Germinal center (tissue), 1 donor: Measurements from ENCODE around the gene KRTAP4-6.
"Not testable (repeated sequence)": the region's sequence is repeated elsewhere in the genome, so short reads cannot be mapped to it uniquely, and the experiment has no call there.

Experiments
- DNase-seq: peaks from one replicate; pipeline ENCODE4 v3.0.0; 2012; ENCODE audit warnings: mixed read lengths, low spot score

Gene KRTAP4-6

DNA sequence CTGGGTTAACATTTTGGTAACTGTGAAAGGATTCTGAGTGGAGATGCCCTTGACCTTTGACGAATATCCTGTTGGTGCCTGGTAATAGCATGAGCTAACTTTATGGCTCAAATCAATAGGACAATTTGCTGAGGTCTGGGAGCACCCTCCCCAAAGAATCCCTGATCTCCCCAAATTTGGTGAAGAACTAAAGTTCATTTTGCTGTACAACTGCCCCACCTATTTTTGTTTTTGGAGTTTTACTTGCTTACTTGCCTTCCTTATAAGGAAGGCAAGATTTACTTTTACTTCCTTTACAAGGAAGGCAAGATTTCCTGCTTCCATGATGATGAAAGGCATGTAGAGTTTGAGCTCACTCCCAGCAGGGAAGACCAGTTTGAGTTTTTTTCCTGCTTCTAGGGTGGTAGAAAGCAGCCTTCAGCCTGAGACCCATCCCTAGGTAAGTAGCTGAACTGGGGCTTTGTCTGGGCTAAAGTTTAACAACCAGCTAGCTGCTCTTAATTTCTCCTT, 32.3 kb downstream of the KRTAP4-6 start:
- no peak for DNase-seq

DNA sequence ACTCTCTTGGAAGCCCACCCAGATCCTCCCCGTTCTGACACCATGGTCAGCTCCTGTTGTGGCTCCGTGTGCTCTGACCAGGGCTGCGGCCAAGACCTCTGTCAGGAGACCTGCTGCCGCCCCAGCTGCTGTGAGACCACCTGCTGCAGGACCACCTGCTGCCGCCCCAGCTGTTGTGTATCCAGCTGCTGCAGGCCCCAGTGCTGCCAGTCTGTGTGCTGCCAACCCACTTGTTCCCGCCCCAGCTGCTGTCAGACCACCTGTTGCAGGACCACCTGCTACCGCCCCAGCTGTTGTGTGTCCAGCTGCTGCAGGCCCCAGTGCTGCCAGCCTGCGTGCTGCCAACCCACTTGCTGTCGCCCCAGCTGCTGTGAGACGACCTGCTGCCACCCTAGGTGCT, 35.0 kb downstream of the KRTAP4-6 start, which contains the start of gene KRTAP4-9:
TSS of gene KRTAP4-9 (plus strand) at position 43 of the 400 bp plus-strand sequence. CDS start at position 43, 0 bp downstream.
- DNase-seq: not testable (repeated sequence)

DNA sequence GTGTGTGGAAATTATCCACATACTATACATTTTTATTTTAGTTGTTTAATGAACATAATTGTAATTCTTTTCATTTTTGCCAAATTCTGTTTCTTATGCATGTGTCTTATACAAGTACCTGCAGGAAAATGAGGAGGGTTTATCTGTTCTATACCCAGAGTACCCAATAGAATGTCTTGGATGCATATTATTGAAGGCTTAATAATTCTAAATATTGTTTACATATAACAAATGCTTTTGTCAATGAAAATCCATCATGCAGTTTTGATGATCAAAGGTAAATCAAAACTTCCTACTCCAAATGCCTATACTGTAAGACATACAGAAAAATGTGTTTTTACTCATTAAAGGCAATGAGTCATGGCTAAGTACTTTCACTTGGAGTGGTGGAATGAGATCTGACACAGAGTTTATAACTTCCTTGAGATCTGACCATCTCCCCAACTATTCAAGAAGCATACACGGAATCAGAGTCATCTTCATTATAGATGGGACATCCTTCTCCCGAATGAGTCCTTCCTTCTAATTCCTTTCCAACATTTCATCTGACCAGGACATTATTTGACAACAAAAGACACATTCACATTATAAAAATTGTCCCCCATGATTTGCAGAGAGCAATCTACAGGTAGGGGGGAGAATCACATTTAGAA, 35.8 kb downstream of the KRTAP4-6 start:
- not testable (repeated sequence) for DNase-seq

DNA sequence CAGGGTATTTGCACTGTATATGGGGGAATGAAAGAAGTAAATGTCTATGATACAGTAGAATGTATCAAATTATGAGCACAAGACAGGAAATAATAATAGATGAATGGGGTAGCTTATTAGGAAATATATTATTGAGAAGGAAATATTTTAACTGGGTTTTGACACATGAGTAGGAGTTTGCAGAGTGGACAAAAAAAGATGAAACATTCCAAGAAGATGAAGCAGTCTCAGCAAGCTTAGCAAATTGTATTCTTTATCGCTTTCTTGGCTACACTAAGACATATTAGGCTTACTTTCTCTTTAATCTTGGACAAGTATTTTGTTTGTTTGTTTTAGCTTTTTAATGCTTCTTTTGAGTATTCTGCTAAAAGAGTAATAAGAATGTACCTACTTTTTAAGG, 36.4 kb downstream of the KRTAP4-6 start:
- DNase-seq: no peak

DNA sequence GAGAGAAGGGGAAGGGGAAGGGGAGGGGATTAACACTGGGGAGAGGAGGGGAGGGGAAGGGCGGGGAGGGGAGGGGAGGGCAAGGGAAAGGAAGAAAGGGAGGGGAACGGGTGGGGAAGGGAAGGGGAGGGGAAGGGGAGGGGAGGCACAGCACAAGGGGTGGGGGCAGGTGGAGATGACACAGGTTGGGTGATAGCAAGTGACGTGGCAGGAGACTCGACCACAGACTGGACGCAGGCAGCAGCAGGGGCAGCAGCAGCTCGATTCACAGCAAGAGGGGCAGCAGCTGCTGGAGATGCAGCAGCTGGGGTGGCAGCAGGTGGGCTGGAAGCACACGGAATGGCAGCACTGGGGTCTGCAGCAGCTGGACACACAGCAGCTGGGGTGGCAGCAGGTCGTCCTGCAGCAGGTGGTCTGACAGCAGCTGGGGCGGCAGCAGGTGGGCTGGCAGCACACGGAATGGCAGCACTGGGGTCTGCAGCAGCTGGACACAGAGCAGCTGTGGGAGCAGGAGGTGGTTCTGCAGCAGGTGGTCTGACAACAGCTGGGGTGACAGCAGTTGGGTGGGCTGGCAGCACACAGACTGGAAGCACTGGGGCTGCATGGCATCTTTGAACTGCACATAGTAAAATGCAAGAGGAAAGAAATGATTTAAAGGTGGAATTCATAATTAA, 38.6 kb downstream of the KRTAP4-6 start, which contains the start of gene KRTAP4-16:
TSS of gene KRTAP4-16 (minus strand) at position 624 of the 674 bp plus-strand sequence. CDS start at position 624, 0 bp downstream.
- no peak for DNase-seq

DNA sequence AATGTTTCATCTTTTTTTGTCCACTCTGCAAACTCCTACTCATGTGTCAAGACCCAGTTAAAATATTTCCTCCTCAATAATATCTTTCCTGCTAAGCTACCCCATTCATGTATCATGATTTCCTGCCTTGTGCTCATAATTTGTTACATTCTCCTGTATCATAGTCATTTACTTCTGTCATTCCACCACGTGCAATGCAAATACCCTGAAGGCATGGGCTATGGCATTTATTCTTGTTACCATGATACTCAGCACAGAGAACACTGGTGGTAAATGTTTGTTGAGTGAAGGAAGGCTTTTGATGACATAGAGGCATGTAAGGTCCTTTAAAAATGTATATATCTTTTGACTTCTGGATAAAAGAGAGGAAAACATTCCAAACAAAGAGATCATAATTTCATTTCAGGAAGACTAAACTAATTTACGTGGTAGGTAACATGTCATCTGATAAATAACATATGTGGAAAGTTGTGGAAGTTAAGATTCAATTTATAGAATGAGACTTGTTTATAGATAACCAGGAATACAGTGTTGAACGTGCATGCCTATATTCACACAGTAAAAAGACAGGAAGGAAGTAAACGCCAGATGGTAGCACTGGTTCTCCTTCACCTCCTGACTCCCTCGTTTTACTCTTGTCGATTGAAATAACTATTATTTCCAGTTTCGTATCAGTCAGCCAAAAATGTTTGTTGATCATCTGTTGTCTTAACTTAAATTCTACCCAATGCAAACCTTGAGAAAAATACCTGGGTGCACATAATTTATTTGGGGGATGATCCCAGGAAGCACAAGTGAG, 40.5 kb downstream of the KRTAP4-6 start:
- not testable (repeated sequence) for DNase-seq

- DNase-seq: no peak
Measured at GRCh38 chr17:41098481-41098880, 41.9 kb downstream of the KRTAP4-6 start.

- DNase-seq: no peak
Measured at GRCh38 chr17:41098042-41098441, 42.3 kb downstream of the KRTAP4-6 start, which contains the start of gene KRTAP4-8. Gene KRTAP4-8 (minus strand): TSS chr17:41098142. CDS start chr17:41098084, 58 bp downstream.

- no peak for DNase-seq
Measured at GRCh38 chr17:41096055-41096454, 44.3 kb downstream of the KRTAP4-6 start.
